IgD-negative memory B cell (primary cell): ENCODE results near the gene SHCBP1L. TPM values are rescaled to one million over a fixed set of nuclear protein-coding genes. Genes with fewer than 3 reads are reported as not detected.
"Not testable (repeated sequence)": the region's sequence is repeated elsewhere in the genome, so short reads cannot be mapped to it uniquely, and the experiment has no call there.

ENCODE experiments used
- H3K27ac Mint-ChIP-seq, 3 donors: one replicate each; pipeline ENCODE4 v1.8.0; 2020 to 2022; ENCODE audit warnings: mild to moderate bottlenecking in 3 of 3, mixed read lengths in 3 of 3, moderate library complexity in 1 of 3
- H3K27me3 Mint-ChIP-seq: one replicate; pipeline ENCODE4 v1.8.0; 2021; ENCODE audit warnings: mixed read lengths
- H3K36me3 Mint-ChIP-seq: one replicate; pipeline ENCODE4 v1.8.0; 2020; ENCODE audit warnings: mild to moderate bottlenecking, mixed read lengths
- H3K4me1 Mint-ChIP-seq, 3 donors: one replicate each; pipeline ENCODE4 v1.8.0; 2020 to 2022; ENCODE audit warnings: mixed read lengths in 3 of 3, mild to moderate bottlenecking in 1 of 3
- H3K4me3 Mint-ChIP-seq, 4 donors: one replicate each; pipeline ENCODE4 v1.8.0; 2020 to 2022; ENCODE audit warnings: mild to moderate bottlenecking in 4 of 4, mixed read lengths in 4 of 4, moderate library complexity in 3 of 4
- H3K9me3 Mint-ChIP-seq, 3 donors: one replicate each; pipeline ENCODE4 v1.8.0; 2020 to 2021; ENCODE audit warnings: mixed read lengths in 3 of 3, mild to moderate bottlenecking in 1 of 3
- polyA plus RNA-seq: library from polyadenylated mRNA; unstranded; fragments of 300-500 nt; fragmentation: Illumina TruSeq; gene quantifications from one replicate; pipeline ENCODE4 v1.2.3, GENCODE V29; 2021

Gene SHCBP1L
- polyA plus RNA-seq, 1 donor from 2014 or later, result not detected

GRCh38 chr1:182942145-182942544 is 10.8 kb downstream of the SHCBP1L start:
- H3K4me1 Mint-ChIP-seq, H3K9me3 Mint-ChIP-seq, H3K36me3 Mint-ChIP-seq, H3K27me3 Mint-ChIP-seq, H3K27ac Mint-ChIP-seq: not testable (repeated sequence)
- H3K4me3 Mint-ChIP-seq, result peak overlapping the region in 1 of 4 donors; percentile 71

- Mint-ChIP-seq H3K4me3 (no peak overlapping the region), H3K9me3 (peaks cover 0 to 10% (median 10%) of the 10 kb centered on the region in 3 donors), H3K27me3 (peaks cover 3% of the 10 kb centered on the region), H3K36me3 (no peaks in the 10 kb centered on the region), H3K4me1 (no peaks in the 10 kb centered on the region), H3K27ac (no peak overlapping the region)
Measured at GRCh38 chr1:182939413-182939812, 13.6 kb downstream of the SHCBP1L start.

- no peaks in the 10 kb centered on the region for H3K4me1 Mint-ChIP-seq
- H3K27ac Mint-ChIP-seq, result no peak overlapping the region
- peaks cover 1% of the 10 kb centered on the region for H3K27me3 Mint-ChIP-seq
Measured at GRCh38 chr1:182935716-182936115, 17.2 kb downstream of the SHCBP1L start.

GRCh38 chr1:182930985-182931384 is 22.0 kb downstream of the SHCBP1L start:
- H3K4me3 Mint-ChIP-seq, result no peak overlapping the region
- H3K9me3 Mint-ChIP-seq, result peaks cover 0 to 11% (median 8%) of the 10 kb centered on the region in 3 donors
- H3K4me1 Mint-ChIP-seq, result peaks cover 9 to 10% (median 9%) of the 10 kb centered on the region in 3 donors

More at GRCh38 chr1:182935716-182936115, 17.2 kb downstream of the SHCBP1L start:
- no peaks in the 10 kb centered on the region for H3K36me3 Mint-ChIP-seq
- peaks cover 0 to 15% (median 12%) of the 10 kb centered on the region in 3 donors for H3K9me3 Mint-ChIP-seq
- no peak overlapping the region for H3K4me3 Mint-ChIP-seq

GRCh38 chr1:182927693-182928433 is 25.1 kb downstream of the SHCBP1L start:
- no peaks in the 10 kb centered on the region for H3K9me3 Mint-ChIP-seq
- no peak overlapping the region for H3K27ac Mint-ChIP-seq
- peaks cover 9 to 10% (median 9%) of the 10 kb centered on the region in 3 donors for H3K4me1 Mint-ChIP-seq
- H3K27me3 Mint-ChIP-seq, result peaks cover 2% of the 10 kb centered on the region
- no peaks in the 10 kb centered on the region for H3K36me3 Mint-ChIP-seq
- H3K4me3 Mint-ChIP-seq, result no peak overlapping the region

More at GRCh38 chr1:182930985-182931384, 22.0 kb downstream of the SHCBP1L start:
- peaks cover 2% of the 10 kb centered on the region for H3K27me3 Mint-ChIP-seq
- H3K27ac Mint-ChIP-seq, result no peak overlapping the region
- H3K36me3 Mint-ChIP-seq, result no peaks in the 10 kb centered on the region

GRCh38 chr1:182925661-182926060 is 27.3 kb downstream of the SHCBP1L start:
- H3K27ac Mint-ChIP-seq, result no peak overlapping the region
- no peaks in the 10 kb centered on the region for H3K36me3 Mint-ChIP-seq
- H3K4me1 Mint-ChIP-seq, result peaks cover 9 to 10% (median 9%) of the 10 kb centered on the region in 3 donors
- H3K27me3 Mint-ChIP-seq, result peaks cover 4% of the 10 kb centered on the region
- H3K4me3 Mint-ChIP-seq, result no peak overlapping the region
- H3K9me3 Mint-ChIP-seq, result no peaks in the 10 kb centered on the region

- Mint-ChIP-seq H3K4me1 (peaks cover 0 to 2% (median 0%) of the 10 kb centered on the region in 3 donors), H3K4me3 (no peak overlapping the region), H3K27me3 (peaks cover 3% of the 10 kb centered on the region), H3K36me3 (no peaks in the 10 kb centered on the region), H3K9me3 (peaks cover 0 to 3% (median 0%) of the 10 kb centered on the region in 3 donors), H3K27ac (no peak overlapping the region)
Measured at GRCh38 chr1:182917378-182917777, 35.6 kb downstream of the SHCBP1L start.

GRCh38 chr1:182913401-182913800 is 39.6 kb downstream of the SHCBP1L start:
- peaks cover 0 to 7% (median 3%) of the 10 kb centered on the region in 3 donors for H3K9me3 Mint-ChIP-seq
- no peak overlapping the region for H3K27ac Mint-ChIP-seq
- peaks cover 0 to 2% (median 0%) of the 10 kb centered on the region in 3 donors for H3K4me1 Mint-ChIP-seq
- H3K36me3 Mint-ChIP-seq, result peaks cover 2% of the 10 kb centered on the region
- peaks cover 2% of the 10 kb centered on the region for H3K27me3 Mint-ChIP-seq
- no peak overlapping the region for H3K4me3 Mint-ChIP-seq

GRCh38 chr1:182910143-182910542 is 42.8 kb downstream of the SHCBP1L start:
- H3K27ac Mint-ChIP-seq, result no peak overlapping the region
- H3K36me3 Mint-ChIP-seq, result peaks cover 2% of the 10 kb centered on the region
- H3K4me1 Mint-ChIP-seq, result no peaks in the 10 kb centered on the region
- H3K4me3 Mint-ChIP-seq, result no peak overlapping the region
- H3K27me3 Mint-ChIP-seq, result no peaks in the 10 kb centered on the region
- peaks cover 0 to 7% (median 0%) of the 10 kb centered on the region in 3 donors for H3K9me3 Mint-ChIP-seq

GRCh38 chr1:182909578-182909977 is 43.4 kb downstream of the SHCBP1L start:
- Mint-ChIP-seq H3K27ac (no peak overlapping the region), H3K4me3 (no peak overlapping the region), H3K36me3 (peaks cover 2% of the 10 kb centered on the region), H3K9me3 (peaks cover 0 to 7% (median 0%) of the 10 kb centered on the region in 3 donors), H3K27me3 (no peaks in the 10 kb centered on the region), H3K4me1 (no peaks in the 10 kb centered on the region)

- Mint-ChIP-seq H3K27me3 (no peaks in the 10 kb centered on the region), H3K4me3 (no peak overlapping the region), H3K36me3 (no peaks in the 10 kb centered on the region), H3K9me3 (peaks cover 0 to under 1% (median 0%) of the 10 kb centered on the region in 3 donors), H3K4me1 (no peaks in the 10 kb centered on the region), H3K27ac (no peak overlapping the region)
Measured at GRCh38 chr1:182905321-182905720, 47.6 kb downstream of the SHCBP1L start.

- H3K27me3 Mint-ChIP-seq, H3K4me1 Mint-ChIP-seq, H3K27ac Mint-ChIP-seq, H3K4me3 Mint-ChIP-seq, H3K9me3 Mint-ChIP-seq, H3K36me3 Mint-ChIP-seq: not testable (repeated sequence)
Measured at GRCh38 chr1:182901946-182902345, 51.0 kb downstream of the SHCBP1L start.

GRCh38 chr1:182897696-182898095 is 55.3 kb downstream of the SHCBP1L start:
- H3K4me1 Mint-ChIP-seq, result no peaks in the 10 kb centered on the region
- no peak overlapping the region for H3K27ac Mint-ChIP-seq
- no peaks in the 10 kb centered on the region for H3K27me3 Mint-ChIP-seq
- no peak overlapping the region for H3K4me3 Mint-ChIP-seq
- peaks cover 4% of the 10 kb centered on the region for H3K36me3 Mint-ChIP-seq
- no peaks in the 10 kb centered on the region for H3K9me3 Mint-ChIP-seq

GRCh38 chr1:182890927-182891610 is 61.9 kb downstream of the SHCBP1L start:
- Mint-ChIP-seq H3K27me3 (no peaks in the 10 kb centered on the region), H3K27ac (peak overlapping the region in 1 of 3 donors; percentile 20), H3K9me3 (peaks cover 0 to 4% (median 2%) of the 10 kb centered on the region in 3 donors), H3K4me3 (no peak overlapping the region), H3K4me1 (peaks cover 0 to 5% (median 3%) of the 10 kb centered on the region in 3 donors), H3K36me3 (peaks cover 6% of the 10 kb centered on the region)

- Mint-ChIP-seq H3K27me3 (no peaks in the 10 kb centered on the region), H3K4me3 (no peak overlapping the region), H3K36me3 (peaks cover 6% of the 10 kb centered on the region), H3K4me1 (peaks cover 0 to 6% (median 3%) of the 10 kb centered on the region in 3 donors), H3K9me3 (peaks cover 0 to 4% (median 2%) of the 10 kb centered on the region in 3 donors), H3K27ac (peak overlapping the region; percentile 20 to 64 (median 24))
Measured at GRCh38 chr1:182889997-182890396, 63.0 kb downstream of the SHCBP1L start.
